GM21576 (cell line): ENCODE data around the gene MCFD2.

Experiments used
- ATAC-seq: cut with Tn5 transposase; IDR thresholded peaks from one replicate; pipeline ENCODE4 v1.9.1; 2021; ENCODE audit warnings: mild to moderate bottlenecking, moderate library complexity; ENCODE audit not compliant: unreplicated experiment

MCFD2 gene

GRCh38 chr2:46852598-46852997 lies 63.0 kb downstream of the MCFD2 start:
- ATAC-seq: no peak

GRCh38 chr2:46852124-46852523 lies 63.5 kb downstream of the MCFD2 start:
- ATAC-seq: no peak
